WTC11 (cell line): ENCODE data around the gene FAM151A. TPM values are rescaled to one million over a fixed set of nuclear protein-coding genes. Genes with fewer than 3 reads are reported as not detected.

Experiments
- ATAC-seq: fragments of 200-7000 bp; cut with Tn5 transposase; 2 replicates; pipeline ENCODE4 v1.10.0; 2021; ENCODE audit warnings: mild to moderate bottlenecking, moderate library complexity
- CTCF ChIA-PET: fragments of 300-600 bp; sonication (Branson Sonifier 250); formaldehyde crosslinking; loops from one replicate; lab custom pipeline; 2021; ENCODE audit warnings: antibody characterized with exemption; lab: Charles Lee
- POLR2A ChIA-PET: fragments of 350-600 bp; sonication (Branson Sonifier 250); formaldehyde crosslinking; loops from one replicate; lab custom pipeline; 2021; ENCODE audit warnings: antibody characterized with exemption; lab: Charles Lee
- DNase-seq: peaks from one replicate; pipeline ENCODE4 v3.0.0; 2021; ENCODE audit warnings: low spot score
- H3K27ac Mint-ChIP-seq: 2 replicates; pipeline ENCODE4 v1.8.0; 2021; ENCODE audit warnings: mixed read lengths
- H3K27me3 Mint-ChIP-seq: 2 replicates; pipeline ENCODE4 v1.8.0; 2021; ENCODE audit warnings: low read depth, mild to moderate bottlenecking, moderate library complexity, mixed read lengths
- H3K36me3 Mint-ChIP-seq: 2 replicates; pipeline ENCODE4 v1.8.0; 2021; ENCODE audit warnings: mixed read lengths
- H3K4me1 Mint-ChIP-seq: 2 replicates; pipeline ENCODE4 v1.8.0; 2022; ENCODE audit warnings: mixed read lengths
- H3K4me3 Mint-ChIP-seq: 2 replicates; pipeline ENCODE4 v1.8.0; 2021; ENCODE audit warnings: mild to moderate bottlenecking, moderate library complexity, mixed read lengths
- H3K9me3 Mint-ChIP-seq: 2 replicates; pipeline ENCODE4 v1.8.0; 2021; ENCODE audit warnings: mixed read lengths
- CBFB ChIP-seq: sonication (generic); formaldehyde crosslinking; IDR thresholded peaks from 2 replicates; pipeline ENCODE4 v1.8.1; 2022; ENCODE audit warnings: mild to moderate bottlenecking, low read depth, missing genetic modification reagents
- FOXJ3 ChIP-seq: sonication (generic); formaldehyde crosslinking; IDR thresholded peaks from 2 replicates; pipeline ENCODE4 v1.9.0; 2021; ENCODE audit warnings: missing genetic modification reagents, mild to moderate bottlenecking, borderline replicate concordance
- GTF2I ChIP-seq: fragments of 250-450 bp; sonication (Bioruptor Pico); conservative IDR thresholded peaks from 2 replicates; pipeline ENCODE4 v1.4.0; 2021; ENCODE audit warnings: mild to moderate bottlenecking
- JUN ChIP-seq: sonication (generic); formaldehyde crosslinking; IDR thresholded peaks from 2 replicates; pipeline ENCODE4 v1.8.0; 2023; ENCODE audit warnings: mild to moderate bottlenecking, missing genetic modification reagents
- NR2C2 ChIP-seq: sonication (generic); formaldehyde crosslinking; IDR thresholded peaks from 2 replicates; pipeline ENCODE4 v1.8.0; 2022; ENCODE audit warnings: mild to moderate bottlenecking, missing genetic modification reagents
- PRRX2 ChIP-seq: fragments of 250-450 bp; sonication (Bioruptor Pico); IDR thresholded peaks from 2 replicates; pipeline ENCODE4 v1.8.0; 2021; ENCODE audit warnings: mild to moderate bottlenecking
- TEAD4 ChIP-seq: sonication (generic); formaldehyde crosslinking; IDR thresholded peaks from 2 replicates; pipeline ENCODE4 v1.8.0; 2022; ENCODE audit warnings: mild to moderate bottlenecking, missing genetic modification reagents
- ZNF121 ChIP-seq: sonication (generic); formaldehyde crosslinking; IDR thresholded peaks from 2 replicates; pipeline ENCODE4 v1.8.0; 2023; ENCODE audit warnings: missing genetic modification reagents
- ZNF396 ChIP-seq: fragments of 250-450 bp; sonication (Bioruptor Pico); IDR thresholded peaks from 2 replicates; pipeline ENCODE4 v1.8.0; 2021; ENCODE audit warnings: mild to moderate bottlenecking, moderate library complexity, borderline replicate concordance
- ZNF416 ChIP-seq: fragments of 250-450 bp; sonication (Bioruptor Pico); IDR thresholded peaks from 2 replicates; pipeline ENCODE4 v1.9.0; 2021; ENCODE audit warnings: mild to moderate bottlenecking, inconsistent platforms
- ZNF425 ChIP-seq: fragments of 250-450 bp; sonication (Bioruptor Pico); conservative IDR thresholded peaks from 2 replicates; pipeline ENCODE4 v1.9.0; 2021; ENCODE audit warnings: mild to moderate bottlenecking
- total RNA-seq: library from RNA; stranded (reverse); gene quantifications from 3 replicates; pipeline ENCODE4 v1.2.3, GENCODE V29; 2021
- TF ChIP-seq, protein P1 (sequence below): sonication (generic); formaldehyde crosslinking; IDR thresholded peaks from 2 replicates; pipeline ENCODE4 v1.8.1; 2023; ENCODE audit warnings: mild to moderate bottlenecking, missing genetic modification reagents, borderline replicate concordance
- TF ChIP-seq, protein P2 (sequence below): sonication (generic); formaldehyde crosslinking; IDR thresholded peaks from 2 replicates; pipeline ENCODE4 v1.8.0; 2023; ENCODE audit warnings: missing genetic modification reagents, mild to moderate bottlenecking, borderline replicate concordance

Gene FAM151A
- total RNA-seq, 1 experiment from 2014 or later = 0.11 TPM

DNA sequence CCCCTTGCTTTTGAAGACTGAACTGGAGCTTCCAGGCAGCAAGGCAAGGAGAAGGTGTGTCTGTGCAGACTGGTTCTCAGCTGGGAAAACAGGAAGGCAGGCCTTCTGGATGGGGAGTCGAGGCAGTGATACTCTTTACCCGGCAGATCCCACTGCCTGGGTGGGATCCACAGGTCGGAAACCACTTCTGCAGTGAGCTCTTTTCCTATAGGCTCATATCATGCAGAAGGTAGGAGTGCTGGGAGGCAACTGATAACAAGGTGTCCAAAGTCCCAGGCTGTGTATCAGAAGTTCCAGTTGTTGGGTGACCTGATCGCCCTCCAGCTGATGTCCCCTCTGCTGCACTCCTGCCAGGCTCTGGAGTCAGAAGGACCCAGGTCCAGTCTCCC is 58.2 kb downstream of the FAM151A start:
- no peak for DNase-seq
- no peak overlapping the region for H3K27ac Mint-ChIP-seq
- POLR2A ChIA-PET = interaction anchor here (2.5 kb wide), 1 partner anchor 14 kb away, joined by 6 read pairs; no protein-coding TSS in a partner anchor
- no peak for ATAC-seq
- CTCF ChIA-PET = interaction anchor here (0.5 to 1.9 kb wide), 4 partner anchors 10 to 75 kb away, joined by 3 to 8 read pairs (median 6); partner anchors contain the start of gene ACOT11
- H3K36me3 Mint-ChIP-seq = peaks cover 4% of the 10 kb centered on the region; the same call in 1 of the 2 replicates
- no peak overlapping the region for H3K4me3 Mint-ChIP-seq
- TF ChIP-seq TEAD4 (CRISPR knock-in tag) = no peak
- TF ChIP-seq ZNF425 (CRISPR knock-in tag) = no peak
- TF ChIP-seq ZNF416 (CRISPR knock-in tag) = no peak
- TF ChIP-seq ZNF396 = no peak
- TF ChIP-seq ZNF121 (CRISPR knock-in tag) = no peak
- TF ChIP-seq, protein P1, sequence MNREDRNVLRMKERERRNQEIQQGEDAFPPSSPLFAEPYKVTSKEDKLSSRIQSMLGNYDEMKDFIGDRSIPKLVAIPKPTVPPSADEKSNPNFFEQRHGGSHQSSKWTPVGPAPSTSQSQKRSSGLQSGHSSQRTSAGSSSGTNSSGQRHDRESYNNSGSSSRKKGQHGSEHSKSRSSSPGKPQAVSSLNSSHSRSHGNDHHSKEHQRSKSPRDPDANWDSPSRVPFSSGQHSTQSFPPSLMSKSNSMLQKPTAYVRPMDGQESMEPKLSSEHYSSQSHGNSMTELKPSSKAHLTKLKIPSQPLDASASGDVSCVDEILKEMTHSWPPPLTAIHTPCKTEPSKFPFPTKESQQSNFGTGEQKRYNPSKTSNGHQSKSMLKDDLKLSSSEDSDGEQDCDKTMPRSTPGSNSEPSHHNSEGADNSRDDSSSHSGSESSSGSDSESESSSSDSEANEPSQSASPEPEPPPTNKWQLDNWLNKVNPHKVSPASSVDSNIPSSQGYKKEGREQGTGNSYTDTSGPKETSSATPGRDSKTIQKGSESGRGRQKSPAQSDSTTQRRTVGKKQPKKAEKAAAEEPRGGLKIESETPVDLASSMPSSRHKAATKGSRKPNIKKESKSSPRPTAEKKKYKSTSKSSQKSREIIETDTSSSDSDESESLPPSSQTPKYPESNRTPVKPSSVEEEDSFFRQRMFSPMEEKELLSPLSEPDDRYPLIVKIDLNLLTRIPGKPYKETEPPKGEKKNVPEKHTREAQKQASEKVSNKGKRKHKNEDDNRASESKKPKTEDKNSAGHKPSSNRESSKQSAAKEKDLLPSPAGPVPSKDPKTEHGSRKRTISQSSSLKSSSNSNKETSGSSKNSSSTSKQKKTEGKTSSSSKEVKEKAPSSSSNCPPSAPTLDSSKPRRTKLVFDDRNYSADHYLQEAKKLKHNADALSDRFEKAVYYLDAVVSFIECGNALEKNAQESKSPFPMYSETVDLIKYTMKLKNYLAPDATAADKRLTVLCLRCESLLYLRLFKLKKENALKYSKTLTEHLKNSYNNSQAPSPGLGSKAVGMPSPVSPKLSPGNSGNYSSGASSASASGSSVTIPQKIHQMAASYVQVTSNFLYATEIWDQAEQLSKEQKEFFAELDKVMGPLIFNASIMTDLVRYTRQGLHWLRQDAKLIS (CRISPR knock-in tag) = no peak
- no peak for TF ChIP-seq JUN
- no peak for TF ChIP-seq PRRX2
- TF ChIP-seq, protein P2, sequence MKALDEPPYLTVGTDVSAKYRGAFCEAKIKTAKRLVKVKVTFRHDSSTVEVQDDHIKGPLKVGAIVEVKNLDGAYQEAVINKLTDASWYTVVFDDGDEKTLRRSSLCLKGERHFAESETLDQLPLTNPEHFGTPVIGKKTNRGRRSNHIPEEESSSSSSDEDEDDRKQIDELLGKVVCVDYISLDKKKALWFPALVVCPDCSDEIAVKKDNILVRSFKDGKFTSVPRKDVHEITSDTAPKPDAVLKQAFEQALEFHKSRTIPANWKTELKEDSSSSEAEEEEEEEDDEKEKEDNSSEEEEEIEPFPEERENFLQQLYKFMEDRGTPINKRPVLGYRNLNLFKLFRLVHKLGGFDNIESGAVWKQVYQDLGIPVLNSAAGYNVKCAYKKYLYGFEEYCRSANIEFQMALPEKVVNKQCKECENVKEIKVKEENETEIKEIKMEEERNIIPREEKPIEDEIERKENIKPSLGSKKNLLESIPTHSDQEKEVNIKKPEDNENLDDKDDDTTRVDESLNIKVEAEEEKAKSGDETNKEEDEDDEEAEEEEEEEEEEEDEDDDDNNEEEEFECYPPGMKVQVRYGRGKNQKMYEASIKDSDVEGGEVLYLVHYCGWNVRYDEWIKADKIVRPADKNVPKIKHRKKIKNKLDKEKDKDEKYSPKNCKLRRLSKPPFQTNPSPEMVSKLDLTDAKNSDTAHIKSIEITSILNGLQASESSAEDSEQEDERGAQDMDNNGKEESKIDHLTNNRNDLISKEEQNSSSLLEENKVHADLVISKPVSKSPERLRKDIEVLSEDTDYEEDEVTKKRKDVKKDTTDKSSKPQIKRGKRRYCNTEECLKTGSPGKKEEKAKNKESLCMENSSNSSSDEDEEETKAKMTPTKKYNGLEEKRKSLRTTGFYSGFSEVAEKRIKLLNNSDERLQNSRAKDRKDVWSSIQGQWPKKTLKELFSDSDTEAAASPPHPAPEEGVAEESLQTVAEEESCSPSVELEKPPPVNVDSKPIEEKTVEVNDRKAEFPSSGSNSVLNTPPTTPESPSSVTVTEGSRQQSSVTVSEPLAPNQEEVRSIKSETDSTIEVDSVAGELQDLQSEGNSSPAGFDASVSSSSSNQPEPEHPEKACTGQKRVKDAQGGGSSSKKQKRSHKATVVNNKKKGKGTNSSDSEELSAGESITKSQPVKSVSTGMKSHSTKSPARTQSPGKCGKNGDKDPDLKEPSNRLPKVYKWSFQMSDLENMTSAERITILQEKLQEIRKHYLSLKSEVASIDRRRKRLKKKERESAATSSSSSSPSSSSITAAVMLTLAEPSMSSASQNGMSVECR (CRISPR knock-in tag) = no peak
- TF ChIP-seq GTF2I (CRISPR knock-in tag) = no peak
- H3K4me1 Mint-ChIP-seq = peaks cover 29% of the 10 kb centered on the region
- no peaks in the 10 kb centered on the region for H3K9me3 Mint-ChIP-seq
- no peaks in the 10 kb centered on the region; the same call in 1 of the 2 replicates for H3K27me3 Mint-ChIP-seq

- Mint-ChIP-seq H3K4me3 (peak overlapping the region; percentile 20; the same call in 1 of the 2 replicates), H3K36me3 (peaks cover 4% of the 10 kb centered on the region; the same call in 1 of the 2 replicates), H3K4me1 (peaks cover 23% of the 10 kb centered on the region), H3K9me3 (no peaks in the 10 kb centered on the region), H3K27me3 (no peaks in the 10 kb centered on the region; the same call in 1 of the 2 replicates), H3K27ac (peak overlapping the region; percentile 45)
- peak; percentile 57 for DNase-seq
- TF ChIP-seq FOXJ3 (CRISPR knock-in tag) (no peak), CBFB (CRISPR knock-in tag) (no peak), NR2C2 (CRISPR knock-in tag) (0 out of 2 replicates have a peak, but pooled peaks have one; percentile 22)
- POLR2A ChIA-PET = interaction anchor here (2.5 kb wide), 1 partner anchor 15 kb away, joined by 6 read pairs; no protein-coding TSS in a partner anchor
- CTCF ChIA-PET = interaction anchor here (0.7 to 2.1 kb wide), 9 partner anchors 8 to 457 kb away, joined by 3 to 9 read pairs (median 5); partner anchors contain the start of gene ACOT11
- ATAC-seq = peak; percentile 83
Measured at GRCh38 chr1:54564312-54565112, 58.8 kb downstream of the FAM151A start.
